Heart left ventricle (tissue), 13 donors: ENCODE results near the gene CRNN.

Experiments
- POLR2A ChIP-seq, 2 donors: fragments of 450-650 bp; IDR thresholded peaks; one replicate each; pipeline ENCODE4 v1.6.1; 2017; ENCODE audit warnings: antibody characterized with exemption in 2 of 2, mild to moderate bottlenecking in 2 of 2, moderate library complexity in 2 of 2
- TF ChIP-seq, protein P1 (sequence below), 12 donors: fragments of 200-600 bp; sonication (generic) in 4 of 12; IDR thresholded peaks; one replicate each; pipeline versions ENCODE4 v1.5.0 to v1.8.0; 2018 to 2022; ENCODE audit warnings: antibody characterized with exemption in 12 of 12, mild to moderate bottlenecking in 5 of 12
- donor health status: ischemic (EF 13 %, LVEDD 7.1; RV severe dilation, severe dysfunction).
- donor health status: DM: no; HTN: yes; CAD: no.
- donor health status: DM: no; HTN: no; CAD: no.
- donor health status: ischemic (EF 25% LVEDD 6.9; RV normal size, moderate dysfunction).
- donor health status: ischemic (EF 25% LVEDD 5.7; RV mildly dilated, moderate dysfunction).
- donor health status: ischemic (EF 35%, LVEDD 5.7; RV mildly dilated, moderate dysfunction).
- donor health status: nonischemic (EF 11% LVEDD 7.7; RV severe dilation, severe dysfunction).
- donor health status: DM: yes; HTN: yes; CAD: no.
- donor health status: PGD.
- donor health status: ischemic (EF 29% LVEDD 5.4; RV normal size, mild dysfunction).
- donor health status: nonischemic (EF 23%, LVEDD 6.1; RV moderate dilation, normal function).

DNA sequence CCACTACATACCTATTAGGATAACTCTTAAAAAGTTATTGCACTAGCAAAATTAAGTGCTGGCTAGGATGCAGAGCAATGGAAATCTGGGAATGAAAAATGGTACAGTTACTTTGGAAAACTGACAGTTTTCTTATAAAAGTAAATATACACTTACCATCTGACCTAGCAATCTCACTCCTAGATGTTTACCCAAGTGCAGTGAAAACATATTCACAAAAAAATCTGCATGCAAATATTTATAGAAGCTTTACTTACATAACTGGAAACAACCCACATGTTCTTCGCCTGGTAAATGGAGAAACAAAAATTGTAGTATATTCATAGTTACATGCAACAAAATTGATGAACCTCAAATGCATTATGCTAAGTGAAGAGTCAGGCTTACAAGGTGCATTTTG lies 41.4 kb downstream of the CRNN start:
- TF ChIP-seq, protein P1, sequence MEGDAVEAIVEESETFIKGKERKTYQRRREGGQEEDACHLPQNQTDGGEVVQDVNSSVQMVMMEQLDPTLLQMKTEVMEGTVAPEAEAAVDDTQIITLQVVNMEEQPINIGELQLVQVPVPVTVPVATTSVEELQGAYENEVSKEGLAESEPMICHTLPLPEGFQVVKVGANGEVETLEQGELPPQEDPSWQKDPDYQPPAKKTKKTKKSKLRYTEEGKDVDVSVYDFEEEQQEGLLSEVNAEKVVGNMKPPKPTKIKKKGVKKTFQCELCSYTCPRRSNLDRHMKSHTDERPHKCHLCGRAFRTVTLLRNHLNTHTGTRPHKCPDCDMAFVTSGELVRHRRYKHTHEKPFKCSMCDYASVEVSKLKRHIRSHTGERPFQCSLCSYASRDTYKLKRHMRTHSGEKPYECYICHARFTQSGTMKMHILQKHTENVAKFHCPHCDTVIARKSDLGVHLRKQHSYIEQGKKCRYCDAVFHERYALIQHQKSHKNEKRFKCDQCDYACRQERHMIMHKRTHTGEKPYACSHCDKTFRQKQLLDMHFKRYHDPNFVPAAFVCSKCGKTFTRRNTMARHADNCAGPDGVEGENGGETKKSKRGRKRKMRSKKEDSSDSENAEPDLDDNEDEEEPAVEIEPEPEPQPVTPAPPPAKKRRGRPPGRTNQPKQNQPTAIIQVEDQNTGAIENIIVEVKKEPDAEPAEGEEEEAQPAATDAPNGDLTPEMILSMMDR (IDR thresholded peaks at IDR 0.05) = no peak
- TF ChIP-seq POLR2A (IDR thresholded peaks at IDR 0.05) = no peak
